GM21528 (cell line): ENCODE data around the gene PARD3B.

Experiments used
- ATAC-seq: cut with Tn5 transposase; IDR thresholded peaks from one replicate; pipeline ENCODE4 v1.9.1; 2021; ENCODE audit warnings: mild to moderate bottlenecking, moderate library complexity; ENCODE audit not compliant: unreplicated experiment, low FRiP score

The PARD3B gene

DNA sequence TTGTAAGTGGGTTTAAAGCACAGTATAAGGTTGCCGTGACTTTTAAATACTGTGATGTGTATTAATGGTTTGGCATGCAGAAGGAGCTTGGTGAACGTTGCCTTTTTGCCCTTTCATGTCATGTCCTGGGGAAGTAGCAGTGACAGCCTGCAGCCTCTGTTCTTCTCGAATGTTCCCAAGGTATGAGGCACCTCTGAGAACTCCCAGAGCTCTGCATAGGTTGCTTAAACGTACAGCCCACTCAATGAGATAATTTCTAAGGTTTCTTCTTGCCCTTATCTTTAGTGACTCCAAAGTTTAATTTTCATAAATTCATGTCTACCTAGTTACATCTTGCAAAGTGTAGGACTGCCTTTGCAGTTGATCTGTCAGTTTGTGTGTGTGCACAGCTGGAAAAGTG, 36.7 kb downstream of the PARD3B start:
- ATAC-seq: no peak

DNA sequence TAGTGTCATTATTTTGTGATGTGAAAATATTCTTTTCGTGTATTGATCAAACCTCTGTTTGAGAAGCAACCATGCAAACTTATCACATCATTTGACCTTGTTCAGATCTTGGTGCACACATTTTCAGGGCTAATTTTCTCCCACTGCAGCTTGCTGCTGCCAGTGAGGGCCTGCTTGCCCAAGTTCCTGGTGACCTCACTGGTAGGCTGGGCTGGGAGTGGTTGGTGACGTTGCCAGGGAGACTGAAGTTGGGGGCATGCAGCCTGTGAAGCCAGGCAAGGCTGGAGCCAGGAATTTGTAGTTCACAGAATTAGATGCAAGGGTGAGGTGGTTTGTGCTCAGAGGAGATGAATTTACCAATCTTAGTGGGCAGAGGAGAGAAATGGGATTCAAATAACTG, 38.5 kb downstream of the PARD3B start:
- no peak for ATAC-seq

DNA sequence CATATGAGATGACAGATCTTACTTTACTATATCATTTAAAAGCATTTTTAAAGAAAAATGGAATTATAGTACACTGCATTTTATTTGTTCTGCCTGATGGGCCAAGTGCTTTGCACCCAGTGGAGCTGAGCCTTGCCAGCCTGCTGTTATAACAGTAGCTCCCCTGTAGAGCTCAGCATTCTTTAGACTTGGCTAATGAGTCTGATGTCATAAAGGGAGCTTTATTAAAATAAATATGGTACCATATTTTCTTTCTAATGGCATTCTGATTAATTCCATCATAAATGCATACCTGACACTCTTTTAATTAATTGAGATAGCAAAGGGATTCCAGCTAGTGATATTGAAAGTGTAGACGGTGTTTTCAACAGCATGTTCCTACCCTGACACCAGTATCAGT, 40.7 kb downstream of the PARD3B start:
- ATAC-seq: no peak

DNA sequence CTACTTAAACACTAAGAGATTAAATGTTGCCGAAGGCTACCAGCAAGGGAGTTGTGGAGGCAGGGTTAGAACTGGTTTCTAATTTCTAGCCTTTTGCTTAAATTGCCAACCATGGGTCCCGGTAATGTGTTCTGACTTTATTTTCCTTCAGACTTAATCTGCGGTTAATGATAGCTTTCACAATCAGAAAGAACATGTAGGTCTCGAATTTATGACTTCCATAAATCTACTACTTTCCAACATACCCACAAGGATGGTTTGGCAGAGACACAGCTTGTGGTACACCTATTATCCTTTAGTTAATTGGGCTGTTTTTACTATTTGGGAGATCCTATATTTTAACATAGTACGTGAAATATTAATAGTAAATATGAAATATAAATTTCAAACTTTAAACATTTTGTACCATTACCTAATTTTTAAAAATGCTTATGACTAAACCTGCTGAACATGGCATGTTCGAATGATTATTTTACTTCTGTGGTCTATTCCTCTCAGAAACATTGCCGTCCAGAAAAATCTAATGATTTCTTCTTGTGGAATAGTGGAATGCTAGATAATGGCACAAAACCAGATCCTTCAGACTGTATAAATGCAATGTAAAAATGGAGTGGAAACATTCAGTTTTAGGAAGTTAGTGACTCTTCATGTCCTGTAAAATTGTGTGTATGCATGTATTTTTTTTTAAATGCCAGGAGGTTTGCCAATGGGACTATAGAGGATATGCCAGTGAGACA, 41.3 kb downstream of the PARD3B start:
- ATAC-seq: no peak

DNA sequence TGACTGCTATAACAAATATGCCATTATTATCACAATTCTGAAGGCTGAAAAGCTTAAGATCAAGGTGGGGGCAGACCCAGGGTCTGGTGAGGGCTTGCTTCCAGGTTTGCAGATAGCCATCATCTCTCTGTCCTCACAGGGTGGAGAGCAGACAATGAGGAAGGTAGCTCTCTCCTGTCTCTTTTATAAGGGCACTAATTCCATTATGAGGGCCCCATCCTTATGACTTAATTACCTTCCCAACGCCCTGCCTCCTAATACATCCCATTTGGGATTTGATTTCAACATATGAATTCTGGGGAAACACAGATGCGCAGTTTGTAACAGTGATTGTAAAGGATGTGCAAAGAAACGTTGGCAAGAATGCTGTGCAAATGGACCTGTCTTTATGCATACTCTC, 44.8 kb downstream of the PARD3B start:
- no peak for ATAC-seq

DNA sequence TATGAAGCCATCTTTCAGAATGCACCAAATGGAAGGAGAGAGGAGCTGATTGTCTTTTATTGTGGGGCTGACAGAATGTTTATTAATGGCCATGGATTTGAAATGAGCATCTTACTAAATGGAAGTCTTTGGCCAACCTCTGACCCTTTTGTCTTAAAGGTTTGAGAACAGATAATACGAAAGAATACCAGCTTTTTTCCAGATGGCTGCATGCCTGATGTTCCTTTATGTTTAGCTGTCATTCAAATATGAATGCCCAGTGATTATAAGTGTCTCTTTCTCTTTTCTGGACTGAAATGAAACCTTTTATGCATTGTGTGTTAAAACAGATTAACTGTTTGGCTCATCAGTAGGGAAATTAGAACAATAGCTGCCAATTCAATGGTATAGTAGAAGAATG, 46.0 kb downstream of the PARD3B start:
- no peak for ATAC-seq

DNA sequence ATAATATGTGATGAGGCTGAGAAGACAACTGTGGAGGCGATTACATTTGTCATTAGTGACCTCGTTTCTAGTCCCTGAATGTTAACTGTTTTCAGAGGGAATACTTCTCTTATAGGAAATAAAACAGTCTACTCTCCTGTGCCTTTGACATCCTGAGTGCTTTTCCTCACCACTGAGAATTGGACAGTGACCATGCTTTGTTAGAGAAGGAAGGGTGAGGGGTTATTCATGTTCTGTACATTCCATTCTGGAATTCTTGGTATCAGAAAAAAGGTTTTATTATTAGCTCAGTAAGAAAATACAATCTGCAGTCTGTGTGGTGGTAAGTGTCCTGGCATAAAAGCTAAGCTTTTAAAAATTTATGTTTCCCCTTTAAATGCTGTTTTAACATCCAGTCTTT, 58.8 kb downstream of the PARD3B start:
- ATAC-seq: no peak

DNA sequence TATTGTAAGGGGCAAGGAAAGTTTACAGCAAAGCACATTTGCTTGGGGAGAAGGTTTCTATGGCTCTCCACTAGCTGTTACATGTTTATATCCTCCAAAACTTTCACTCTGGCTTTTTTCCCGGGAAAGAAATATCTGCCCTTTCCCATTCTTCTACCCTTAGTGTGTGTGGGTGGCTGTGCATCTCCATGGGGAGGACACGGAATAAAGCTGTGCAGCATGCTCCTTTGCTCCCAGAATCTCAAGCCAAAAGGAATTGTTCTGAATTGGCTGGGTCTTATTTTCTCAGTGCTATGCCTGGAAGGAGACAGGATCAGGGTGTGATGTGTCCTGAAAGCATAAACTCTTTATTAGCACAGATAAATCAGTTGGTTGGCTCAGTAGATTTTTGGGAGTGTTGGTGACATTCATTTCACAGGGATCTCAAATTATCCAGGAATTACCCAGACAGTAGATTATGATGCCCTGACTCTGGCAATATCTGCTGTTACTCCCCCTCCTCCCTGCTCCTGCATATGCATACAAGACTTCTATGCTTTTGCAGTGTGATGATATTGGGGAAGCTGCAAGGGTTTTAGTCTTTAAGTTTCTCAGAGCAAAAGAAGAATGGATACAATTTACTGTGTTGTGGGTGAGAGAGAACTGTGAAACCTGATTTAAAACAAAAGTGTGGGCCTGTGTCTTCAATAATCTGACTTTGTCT, 63.1 kb downstream of the PARD3B start:
- no peak for ATAC-seq

DNA sequence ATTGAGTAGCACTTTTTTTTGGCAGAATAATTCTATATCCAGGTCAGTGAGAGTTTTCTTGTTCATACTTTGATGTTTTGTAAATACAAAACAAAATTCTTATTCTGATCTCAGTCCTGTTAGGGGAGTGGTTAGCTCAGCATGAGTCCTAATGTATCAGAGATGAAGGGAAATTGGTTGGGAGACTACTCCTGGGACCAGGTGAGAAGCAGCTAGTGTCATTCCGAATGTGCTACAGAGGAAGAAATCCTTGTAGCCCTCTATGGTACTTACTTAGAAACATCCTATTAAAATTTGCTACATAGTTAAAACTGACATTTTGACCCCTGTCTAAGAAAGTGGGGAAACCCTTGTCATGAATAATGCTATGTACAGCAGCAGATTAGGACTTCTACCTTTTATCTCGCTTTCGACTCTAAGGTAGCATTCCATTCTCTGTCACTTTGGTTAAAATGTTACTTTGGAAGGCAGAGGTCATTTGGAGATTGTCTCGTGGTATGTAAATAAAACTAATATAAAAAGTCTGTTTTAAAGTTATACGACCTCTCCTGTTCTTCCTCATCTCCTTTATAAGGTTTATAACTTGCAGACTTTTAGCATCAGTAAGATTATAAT, 65.8 kb downstream of the PARD3B start:
- no peak for ATAC-seq

DNA sequence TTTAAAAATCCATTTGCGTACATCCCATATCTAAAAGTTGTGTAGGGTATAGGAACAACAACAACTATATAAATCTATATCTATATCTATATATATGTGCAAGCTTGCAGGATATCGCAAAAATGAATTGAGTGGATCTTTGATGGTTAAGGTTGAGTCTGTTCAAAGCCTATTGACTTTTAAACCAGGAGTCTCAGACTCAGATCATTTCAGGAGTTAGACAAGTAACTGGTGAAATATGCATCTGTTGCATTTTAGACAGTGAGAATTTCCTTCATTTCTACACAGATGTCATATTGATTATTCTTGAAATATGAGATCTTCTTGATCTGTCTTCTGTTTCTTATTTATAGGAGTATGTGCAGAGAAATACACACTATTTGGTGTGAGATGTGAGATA, 66.5 kb downstream of the PARD3B start:
- no peak for ATAC-seq

DNA sequence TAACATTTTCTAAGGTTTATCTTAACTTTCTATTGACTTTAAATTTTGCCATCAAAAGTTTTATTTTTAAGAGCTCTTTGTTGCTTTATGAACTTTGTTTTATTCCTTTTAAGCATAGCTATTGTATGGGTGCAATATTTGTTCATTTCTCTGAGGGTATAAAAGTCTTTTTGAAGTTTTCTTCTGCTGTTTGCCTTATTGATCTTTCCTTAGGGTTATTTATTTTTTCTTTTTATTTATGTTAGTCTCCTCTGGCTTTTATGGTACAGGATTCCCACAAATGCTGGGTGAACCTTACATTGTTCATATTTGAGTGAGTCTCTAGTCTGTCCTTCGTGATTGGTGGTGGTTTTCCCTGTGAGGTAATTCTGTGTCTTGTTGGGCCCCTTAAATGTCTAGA, 68.4 kb downstream of the PARD3B start:
- no peak for ATAC-seq

DNA sequence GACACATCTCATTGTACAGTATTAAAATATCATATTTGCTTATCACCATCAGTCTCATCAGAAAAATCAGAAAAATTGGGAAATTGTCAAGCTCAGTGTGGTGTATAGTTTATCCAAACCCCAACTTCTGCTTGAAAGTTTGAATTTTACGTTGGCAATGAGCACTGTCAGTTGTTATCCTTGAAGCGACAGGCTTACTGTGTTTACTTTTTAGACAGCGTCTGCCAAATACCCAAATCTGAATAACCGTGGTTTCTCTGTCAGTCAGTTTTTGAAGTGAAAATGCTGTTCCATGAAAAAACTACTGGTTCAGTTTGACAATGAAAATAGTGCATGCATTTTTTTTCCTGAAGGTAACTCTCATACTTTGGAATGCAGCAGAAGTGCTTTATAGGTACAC, 70.2 kb downstream of the PARD3B start:
- ATAC-seq: no peak

DNA sequence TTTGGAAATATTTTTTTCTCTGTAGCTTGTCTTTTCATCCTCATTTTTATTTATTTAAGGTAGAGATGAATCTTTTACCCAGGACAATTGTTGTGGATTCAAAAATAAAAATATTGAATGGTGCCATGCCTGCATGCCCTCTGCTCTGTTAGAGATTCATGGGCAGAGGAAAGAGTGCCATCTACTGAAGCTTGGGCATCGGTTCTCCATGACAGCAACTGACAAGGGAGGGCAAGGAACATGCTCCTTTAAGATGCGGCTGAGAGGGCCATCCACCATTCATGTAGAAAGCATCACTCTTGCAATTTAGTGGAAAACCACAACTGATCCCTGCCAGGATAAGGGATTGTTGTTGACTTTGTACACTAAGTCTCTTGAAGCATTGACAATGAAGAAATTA, 79.9 kb downstream of the PARD3B start:
- ATAC-seq: no peak

DNA sequence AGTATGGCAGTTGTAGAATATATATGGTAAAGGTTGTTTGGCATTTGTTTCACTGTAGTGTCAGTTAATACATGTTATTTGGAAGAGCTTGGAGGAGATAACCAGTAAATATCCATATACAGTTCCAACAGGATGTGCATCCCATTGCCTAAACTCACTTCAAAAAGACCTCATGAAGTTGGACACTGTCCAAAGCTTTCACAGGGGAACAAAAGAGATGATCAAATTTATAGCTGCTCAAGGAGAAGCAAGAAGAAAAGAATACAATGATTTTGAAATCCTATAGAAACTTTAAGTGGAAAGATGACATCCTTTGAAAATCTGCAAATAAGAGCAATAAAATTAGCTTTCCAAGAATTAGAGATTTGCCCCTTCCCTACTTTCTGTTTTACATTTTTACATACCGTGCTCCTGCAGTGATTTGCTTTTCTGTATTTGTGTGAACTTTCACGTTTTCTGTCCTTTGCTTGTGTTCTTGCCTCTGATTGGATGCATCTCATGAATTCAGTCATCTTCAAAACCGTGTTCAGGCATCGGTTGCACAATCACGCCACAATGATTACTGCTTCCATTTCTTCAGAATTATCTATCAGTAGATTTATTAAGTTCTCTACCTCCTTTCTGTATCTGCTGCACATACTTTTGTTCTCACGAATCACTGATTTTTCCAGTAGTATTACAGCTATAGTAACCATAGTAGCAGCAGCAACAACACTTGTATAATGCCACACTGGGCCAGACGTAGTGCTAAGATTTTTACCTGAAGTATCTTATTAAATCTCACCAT, 83.8 kb downstream of the PARD3B start:
- no peak for ATAC-seq

DNA sequence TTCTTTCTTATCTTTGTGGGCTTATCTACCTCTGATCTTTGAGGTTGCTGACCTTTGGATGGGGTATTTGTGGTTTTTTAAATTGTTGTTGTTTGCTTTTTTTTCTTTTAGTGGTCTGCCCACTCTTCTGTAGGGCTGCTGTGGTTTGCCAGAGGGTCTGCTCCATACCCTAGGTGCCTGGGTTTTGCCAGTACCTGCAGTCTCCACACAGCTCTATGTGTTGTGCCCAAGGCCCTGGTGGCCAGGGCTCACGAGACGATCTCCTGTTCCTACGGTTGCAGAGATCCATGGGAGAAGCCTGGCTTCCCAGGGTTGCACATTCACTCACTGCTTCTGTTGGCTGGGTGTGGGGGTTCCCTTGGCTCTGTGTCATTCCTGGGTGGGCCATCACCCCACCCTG, 87.1 kb downstream of the PARD3B start:
- ATAC-seq: no peak

DNA sequence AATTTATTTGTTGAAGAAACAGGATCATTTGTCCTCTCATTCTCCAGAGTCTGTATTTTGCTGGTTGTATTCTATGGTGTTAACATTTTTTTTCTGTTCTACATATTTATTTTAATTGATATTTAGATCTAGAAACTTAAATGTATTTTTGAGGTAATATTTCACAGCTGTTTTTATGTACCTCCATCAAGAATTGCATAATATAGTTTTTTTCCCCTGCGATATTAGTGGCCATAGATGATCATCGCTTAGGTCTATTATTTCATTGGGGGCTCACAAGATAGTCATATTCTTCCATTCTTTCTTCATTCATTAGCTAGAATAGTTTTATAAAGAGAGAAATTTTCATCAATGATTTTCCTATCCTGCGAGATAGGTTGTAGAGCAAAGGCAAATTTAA, 89.3 kb downstream of the PARD3B start:
- no peak for ATAC-seq

DNA sequence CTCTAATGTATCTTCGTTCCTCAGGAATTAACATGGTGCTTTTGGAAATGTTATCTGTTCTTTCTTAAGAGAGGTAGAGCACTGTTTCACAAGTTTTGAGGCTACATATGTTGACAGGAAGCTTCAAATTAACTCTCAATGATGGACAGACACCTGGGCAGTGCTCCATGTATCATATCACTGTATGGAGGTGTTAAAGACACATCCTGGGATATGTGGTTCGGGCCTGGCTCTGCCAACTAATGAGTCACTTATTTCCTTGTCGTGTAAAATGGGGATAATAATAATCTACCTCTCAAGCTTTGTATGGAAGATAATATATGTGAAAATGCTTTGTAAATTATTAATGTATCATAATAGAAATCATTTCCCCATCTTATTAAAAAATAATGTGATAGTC, 90.2 kb downstream of the PARD3B start:
- no peak for ATAC-seq

DNA sequence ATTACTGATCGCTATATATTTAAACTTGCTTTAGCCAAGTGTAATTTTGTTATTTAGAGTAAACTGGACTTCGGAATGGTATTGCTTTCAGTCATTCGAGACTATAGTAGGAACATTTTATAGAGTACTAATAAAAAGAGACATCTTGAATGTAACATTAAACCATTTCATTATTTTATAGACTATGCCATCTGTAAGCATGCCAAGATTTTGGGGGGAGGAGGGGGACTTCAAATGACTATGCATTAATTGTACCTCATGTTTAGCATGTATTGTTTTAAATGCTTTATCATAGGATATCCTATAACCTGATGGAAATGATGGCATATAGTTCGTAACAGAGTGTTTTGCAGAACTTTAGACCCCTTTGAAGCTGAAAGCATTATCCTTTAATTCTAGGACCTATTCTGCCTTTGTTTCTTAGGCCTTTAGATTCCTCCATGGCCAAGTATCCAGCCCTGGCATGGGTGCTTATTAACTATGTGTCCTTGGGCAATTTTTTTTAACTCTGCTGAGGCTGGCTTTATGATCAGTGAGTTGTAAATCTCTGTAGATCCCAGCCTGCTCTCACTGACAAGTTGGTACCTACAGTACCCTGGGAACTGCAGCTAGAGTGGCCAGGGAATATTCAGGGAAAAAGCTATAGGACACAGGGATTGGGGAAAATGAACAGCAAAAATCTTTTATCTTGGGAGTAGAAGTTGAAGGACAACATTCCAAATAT, 93.4 kb downstream of the PARD3B start:
- no peak for ATAC-seq

DNA sequence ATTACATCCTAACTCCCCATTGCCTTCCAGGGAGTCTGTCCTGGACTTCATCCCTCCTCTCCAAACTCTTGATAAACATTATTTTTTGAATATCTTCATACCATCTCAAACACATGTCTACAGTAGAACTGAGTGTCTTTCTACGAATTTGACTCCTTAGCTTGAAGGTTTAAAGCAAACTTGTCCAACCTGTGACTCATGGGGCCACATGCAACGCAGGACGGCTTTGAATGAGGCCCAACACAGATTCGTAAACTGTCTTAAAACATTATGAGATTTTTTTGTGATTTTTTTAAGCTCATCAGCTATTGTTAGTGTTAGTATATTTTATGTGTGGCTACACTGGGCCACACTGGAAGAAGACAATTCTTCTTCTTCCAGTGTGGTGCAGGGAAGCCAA, 98.1 kb downstream of the PARD3B start:
- no peak for ATAC-seq

DNA sequence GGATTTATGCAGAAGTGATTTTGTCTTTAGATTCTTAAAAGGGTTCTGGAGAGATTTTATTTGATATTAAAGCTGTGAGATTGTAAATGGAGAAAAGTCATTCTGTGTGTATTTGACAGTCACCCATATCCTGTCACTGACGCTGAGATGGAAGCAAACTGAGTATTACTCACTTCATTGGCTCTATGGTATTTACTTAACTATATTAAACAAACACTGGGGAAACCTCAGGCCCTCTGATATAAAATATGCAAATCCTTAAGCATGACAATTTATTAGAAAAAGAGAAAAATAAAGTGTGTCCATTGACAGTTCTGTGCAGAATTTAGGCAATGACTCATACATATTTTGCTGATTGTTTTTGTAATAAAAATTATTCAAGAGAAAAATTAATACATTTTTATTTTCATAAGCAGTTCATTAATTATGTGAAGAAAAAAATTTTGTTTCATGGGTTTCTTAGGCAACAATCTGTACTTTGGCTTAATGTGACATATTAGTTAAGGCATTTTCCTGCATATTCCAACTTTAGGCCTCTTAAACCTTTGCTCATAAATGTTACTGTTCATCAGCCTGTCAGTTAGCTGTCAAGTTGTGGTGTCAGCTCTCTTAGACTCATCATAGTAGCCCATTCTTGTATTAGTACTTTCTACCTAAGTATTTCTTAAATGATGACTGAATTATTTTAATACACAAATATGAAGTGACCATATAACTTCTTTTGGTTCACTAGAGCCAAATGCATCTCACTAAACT, 99.9 kb downstream of the PARD3B start:
- no peak for ATAC-seq
